Astrocyte of the hippocampus (primary cell): Measurements from ENCODE around the gene OMA1.
A peak's percentile ranks its signal among the peaks of the same experiment; 100 is the strongest.

Experiments
- DNase-seq: peaks from one replicate; pipeline ENCODE4 v3.0.0; 2011; ENCODE audit warnings: low read depth, low spot score

Gene OMA1

GRCh38 chr1:58459911-58460310 is 86.6 kb downstream of the OMA1 start:
- no peak for DNase-seq

- peak; percentile 49 for DNase-seq
Observed at GRCh38 chr1:58457023-58457635, 89.4 kb downstream of the OMA1 start.

GRCh38 chr1:58456470-58456869 is 90.1 kb downstream of the OMA1 start:
- DNase-seq, result peak; percentile 59

- no peak for DNase-seq
Observed at GRCh38 chr1:58454807-58455206, 91.7 kb downstream of the OMA1 start.

GRCh38 chr1:58454385-58454784 is 92.1 kb downstream of the OMA1 start:
- no peak for DNase-seq

- DNase-seq, result no peak
Observed at GRCh38 chr1:58451560-58452191, 94.8 kb downstream of the OMA1 start.

- peak; percentile 34 for DNase-seq
Observed at GRCh38 chr1:58447886-58448285, 98.6 kb downstream of the OMA1 start.

- DNase-seq, result no peak
Observed at GRCh38 chr1:58447042-58447441, 99.5 kb downstream of the OMA1 start.

- DNase-seq, result no peak
Observed at GRCh38 chr1:58446368-58446767, 100.2 kb downstream of the OMA1 start.

- DNase-seq, result no peak
Observed at GRCh38 chr1:58443986-58444868, 102.3 kb downstream of the OMA1 start.

GRCh38 chr1:58442114-58442513 is 104.4 kb downstream of the OMA1 start:
- peak; percentile 83 for DNase-seq

GRCh38 chr1:58441699-58442098 is 104.8 kb downstream of the OMA1 start:
- DNase-seq, result no peak

- peak; percentile 29 for DNase-seq
Observed at GRCh38 chr1:58440696-58441095, 105.8 kb downstream of the OMA1 start.

GRCh38 chr1:58439946-58440345 is 106.6 kb downstream of the OMA1 start:
- peak; percentile 21 for DNase-seq

- DNase-seq, result no peak
Observed at GRCh38 chr1:58438468-58438867, 108.1 kb downstream of the OMA1 start.

GRCh38 chr1:58437623-58438022 is 108.9 kb downstream of the OMA1 start:
- no peak for DNase-seq

- no peak for DNase-seq
Observed at GRCh38 chr1:58436615-58437297, 109.8 kb downstream of the OMA1 start.

GRCh38 chr1:58435376-58435775 is 111.2 kb downstream of the OMA1 start:
- no peak for DNase-seq

- no peak for DNase-seq
Observed at GRCh38 chr1:58434607-58435006, 111.9 kb downstream of the OMA1 start.

- no peak for DNase-seq
Observed at GRCh38 chr1:58434181-58434580, 112.3 kb downstream of the OMA1 start.

GRCh38 chr1:58432851-58433668 is 113.5 kb downstream of the OMA1 start:
- peak; percentile 96 for DNase-seq
